BJ (cell line): ENCODE data around the gene PLA2G6. TPM values are rescaled to one million over a fixed set of nuclear protein-coding genes. Genes with fewer than 3 reads are reported as not detected.

Experiments
- CTCF ChIA-PET: fragments of 350-600 bp; formaldehyde crosslinking; extraction: SDS; loops from one replicate; lab custom pipeline; 2021; ENCODE audit warnings: antibody characterized with exemption, inconsistent platforms; lab: Yijun Ruan, JAX
- POLR2A ChIA-PET: fragments of 300-600 bp; sonication (Branson Sonifier 250); formaldehyde crosslinking; extraction: SDS; loops from one replicate; lab custom pipeline; 2021; ENCODE audit warnings: antibody characterized with exemption; lab: Charles Lee
- DNase-seq: peaks from one replicate; pipeline ENCODE4 v3.0.0-alpha.2; 2011; ENCODE audit warnings: low read depth
- H3K27me3 ChIP-seq: 2 replicates; pipeline ENCODE4 v1.6.0; 2011; ENCODE audit warnings: low read length; ENCODE audit not compliant: control insufficient read depth, insufficient read depth
- H3K36me3 ChIP-seq: 2 replicates; pipeline ENCODE4 v1.5.1; 2011; ENCODE audit warnings: low read length; ENCODE audit not compliant: control insufficient read depth, insufficient read depth
- H3K4me3 ChIP-seq: 2 replicates; pipeline ENCODE4 v1.5.1; 2011; ENCODE audit warnings: low read depth, mild to moderate bottlenecking, control low read depth, low read length
- polyA plus RNA-seq: library from polyadenylated mRNA; depleted of rRNA; stranded (reverse); fragments of >200 nt; gene quantifications from 2 replicates; pipeline ENCODE4 v1.2.3, GENCODE V29; 2011
- TF ChIP-seq, protein P1 (sequence below): IDR thresholded peaks from 2 replicates; pipeline ENCODE4 v1.5.1; 2011; ENCODE audit warnings: low read depth, mild to moderate bottlenecking, control low read depth, inconsistent platforms, low read length, moderate library complexity; ENCODE audit not compliant: insufficient read depth

Gene PLA2G6
- polyA plus RNA-seq, 1 experiment, result 14.9 TPM

DNA sequence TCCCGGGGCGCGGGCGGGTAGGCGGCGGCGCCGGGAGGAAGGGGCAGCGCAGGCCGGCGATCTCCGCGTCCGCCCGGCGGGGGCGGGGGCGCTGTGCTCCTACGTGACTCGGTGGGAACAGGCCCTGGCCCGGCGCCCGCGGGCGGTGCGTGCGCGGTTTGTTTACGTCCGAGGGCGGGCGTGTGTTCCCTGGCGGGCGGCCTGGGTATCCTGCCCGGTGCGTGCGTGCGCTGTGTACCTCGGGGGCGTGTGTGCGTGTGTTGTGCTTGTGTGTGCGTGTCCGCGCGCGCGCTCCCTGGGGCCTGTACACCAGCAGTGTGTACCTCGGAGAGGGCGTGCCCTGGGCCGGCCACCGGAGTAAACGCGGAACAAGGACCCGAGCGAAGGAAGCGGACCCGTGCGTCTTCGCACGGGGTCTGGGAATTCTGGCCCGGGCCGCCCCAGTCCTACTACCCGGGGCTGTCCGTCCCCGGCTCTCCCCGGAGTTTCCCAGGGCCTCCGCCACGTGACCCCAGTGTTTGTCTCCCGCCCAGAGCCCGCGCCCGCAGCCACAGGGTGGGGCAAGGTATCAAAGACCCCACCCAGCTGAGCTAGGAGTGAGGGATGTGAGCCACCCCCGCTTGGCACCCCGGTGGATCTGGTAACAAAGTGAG is 20.9 kb upstream of the PLA2G6 start:
- TF ChIP-seq, protein P1, sequence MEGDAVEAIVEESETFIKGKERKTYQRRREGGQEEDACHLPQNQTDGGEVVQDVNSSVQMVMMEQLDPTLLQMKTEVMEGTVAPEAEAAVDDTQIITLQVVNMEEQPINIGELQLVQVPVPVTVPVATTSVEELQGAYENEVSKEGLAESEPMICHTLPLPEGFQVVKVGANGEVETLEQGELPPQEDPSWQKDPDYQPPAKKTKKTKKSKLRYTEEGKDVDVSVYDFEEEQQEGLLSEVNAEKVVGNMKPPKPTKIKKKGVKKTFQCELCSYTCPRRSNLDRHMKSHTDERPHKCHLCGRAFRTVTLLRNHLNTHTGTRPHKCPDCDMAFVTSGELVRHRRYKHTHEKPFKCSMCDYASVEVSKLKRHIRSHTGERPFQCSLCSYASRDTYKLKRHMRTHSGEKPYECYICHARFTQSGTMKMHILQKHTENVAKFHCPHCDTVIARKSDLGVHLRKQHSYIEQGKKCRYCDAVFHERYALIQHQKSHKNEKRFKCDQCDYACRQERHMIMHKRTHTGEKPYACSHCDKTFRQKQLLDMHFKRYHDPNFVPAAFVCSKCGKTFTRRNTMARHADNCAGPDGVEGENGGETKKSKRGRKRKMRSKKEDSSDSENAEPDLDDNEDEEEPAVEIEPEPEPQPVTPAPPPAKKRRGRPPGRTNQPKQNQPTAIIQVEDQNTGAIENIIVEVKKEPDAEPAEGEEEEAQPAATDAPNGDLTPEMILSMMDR, result no peak
- DNase-seq, result no peak
- no peaks in the 10 kb centered on the region for H3K27me3 ChIP-seq
- H3K36me3 ChIP-seq, result no peaks in the 10 kb centered on the region
- peak overlapping the region; percentile 97 for H3K4me3 ChIP-seq
- ChIA-PET POLR2A (interaction anchor here (0.6 to 1.0 kb wide), 4 partner anchors 15 to 81 kb away, joined by 4 to 7 read pairs (median 5); partner anchors contain the start of gene PLA2G6), CTCF (interaction anchor here (0.7 to 1.9 kb wide), 3 partner anchors 88 to 151 kb away, joined by 3 to 13 read pairs (median 3); no protein-coding TSS in a partner anchor)

DNA sequence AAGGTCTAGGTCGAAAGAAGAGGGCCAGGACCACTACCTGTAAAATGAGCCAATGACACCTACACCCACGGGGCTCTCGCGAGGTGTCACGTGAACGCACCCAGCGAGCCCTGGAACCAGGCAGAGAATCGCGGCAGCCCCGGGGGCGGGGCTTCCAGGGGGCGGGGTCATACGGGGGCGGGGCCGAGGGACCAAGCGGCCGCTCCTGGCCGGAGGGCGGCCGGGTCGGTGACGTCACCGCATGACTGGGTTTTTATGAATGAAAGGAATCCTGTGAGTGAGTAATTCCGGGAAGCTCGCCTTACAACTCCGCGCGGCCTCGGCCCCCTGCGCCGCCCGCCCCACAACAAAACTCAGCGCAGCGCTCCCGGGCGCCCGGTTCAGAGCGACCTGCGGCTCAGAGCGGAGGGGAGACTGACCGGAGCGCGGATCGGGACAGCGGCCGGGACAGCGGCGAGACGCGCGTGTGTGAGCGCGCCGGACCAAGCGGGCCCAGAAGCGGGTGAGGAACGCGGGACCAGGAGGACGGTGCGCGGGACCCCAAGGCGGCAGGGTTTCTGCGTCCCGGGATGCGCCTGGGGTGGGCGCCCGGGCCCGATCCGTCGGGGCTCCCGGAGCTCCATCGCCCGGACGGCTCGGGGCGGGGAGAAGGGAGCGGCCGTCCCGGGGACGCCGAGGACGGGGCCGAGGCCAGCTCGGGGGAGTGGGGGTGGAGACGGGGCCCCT is 20.2 kb upstream of the PLA2G6 start, which contains the start of gene MAFF:
TSS of gene MAFF (plus strand) at position 284 of the 726 bp plus-strand sequence. CDS start 11,860 bp downstream, outside the sequence.
- peak; percentile 83 for DNase-seq
- H3K36me3 ChIP-seq, result no peaks in the 10 kb centered on the region
- TF ChIP-seq, protein P1, result no peak
- POLR2A ChIA-PET, result interaction anchor here (0.6 to 1.0 kb wide), 5 partner anchors 16 to 82 kb away, joined by 3 to 7 read pairs (median 5); partner anchors contain the start of gene PLA2G6
- no peaks in the 10 kb centered on the region for H3K27me3 ChIP-seq
- CTCF ChIA-PET, result interaction anchor here (0.7 to 1.9 kb wide), 4 partner anchors 87 to 150 kb away, joined by 3 to 13 read pairs (median 3); no protein-coding TSS in a partner anchor
- peak within 1 kb of the TSS; percentile 97 for H3K4me3 ChIP-seq

DNA sequence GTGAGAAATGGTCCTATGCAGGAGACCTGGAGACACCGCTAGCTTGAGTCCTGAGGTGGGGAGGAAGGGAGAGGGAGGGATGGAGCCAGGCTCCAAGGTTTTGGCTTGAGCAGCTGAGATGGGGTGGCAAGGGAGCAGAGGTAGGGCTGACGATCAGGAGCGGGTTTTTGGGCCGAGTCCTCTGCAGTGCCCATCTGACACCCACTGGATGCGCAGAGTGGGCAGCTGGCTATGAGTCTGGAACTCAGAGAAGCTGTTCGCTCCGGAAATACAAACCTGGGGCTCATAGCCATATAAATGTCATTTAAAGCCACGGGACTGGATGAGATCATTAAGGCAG is 19.7 kb upstream of the PLA2G6 start:
- ChIA-PET CTCF (interaction anchor here (1.0 to 1.9 kb wide), 3 partner anchors 87 to 149 kb away, joined by 3 to 13 read pairs (median 3); no protein-coding TSS in a partner anchor), POLR2A (interaction anchor here (0.6 to 1.0 kb wide), 2 partner anchors 16 to 39 kb away, joined by 3 to 5 read pairs; no protein-coding TSS in a partner anchor)
- TF ChIP-seq, protein P1, result no peak
- DNase-seq, result no peak
- Histone ChIP-seq H3K4me3 (peak overlapping the region; percentile 35), H3K36me3 (no peaks in the 10 kb centered on the region), H3K27me3 (no peaks in the 10 kb centered on the region)

DNA sequence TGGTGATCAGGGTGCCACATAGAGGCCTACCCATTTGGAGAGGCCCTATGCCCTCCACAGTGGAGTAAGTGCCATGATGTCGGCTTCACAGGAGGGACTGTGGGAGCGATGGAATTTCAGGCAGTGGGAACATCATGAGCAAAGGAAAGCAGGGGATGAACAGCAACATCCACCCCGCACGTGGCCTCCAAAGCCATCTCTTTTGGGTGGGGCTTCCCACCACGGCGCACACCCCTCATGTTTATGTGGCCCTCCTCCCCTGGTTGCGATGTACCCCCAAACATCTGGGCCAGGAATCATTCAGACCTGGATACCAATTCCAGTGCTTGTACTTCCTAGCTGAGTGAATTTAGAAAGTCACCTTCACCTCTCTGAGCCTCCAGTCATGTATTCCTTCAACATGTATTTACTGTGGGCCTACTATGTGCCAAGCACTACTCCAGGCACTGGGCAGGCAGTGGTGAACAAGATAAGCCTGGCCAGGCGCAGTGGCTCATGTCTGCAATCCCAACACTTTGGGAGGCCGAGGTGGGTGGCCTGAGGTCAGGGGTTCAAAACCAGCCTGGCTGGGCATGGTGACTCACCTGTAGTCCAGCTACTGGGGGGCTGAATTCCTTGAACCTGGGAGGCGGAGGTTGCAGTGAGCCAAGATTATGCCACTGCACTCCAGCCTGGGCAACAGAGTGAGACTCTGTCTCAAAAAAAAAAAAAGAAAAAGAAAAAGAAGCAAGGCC is 18.4 kb upstream of the PLA2G6 start:
- Histone ChIP-seq H3K4me3 (no peak overlapping the region), H3K27me3 (no peaks in the 10 kb centered on the region), H3K36me3 (no peaks in the 10 kb centered on the region)
- no peak for DNase-seq
- CTCF ChIA-PET, result no interaction called here
- POLR2A ChIA-PET, result no interaction called here
- TF ChIP-seq, protein P1, result no peak
